ENCODE measurements around the gene SHANK1.
"Not testable (repeated sequence)": the region's sequence is repeated elsewhere in the genome, so short reads cannot be mapped to it uniquely, and the experiment has no call there.

Gene SHANK1

DNA sequence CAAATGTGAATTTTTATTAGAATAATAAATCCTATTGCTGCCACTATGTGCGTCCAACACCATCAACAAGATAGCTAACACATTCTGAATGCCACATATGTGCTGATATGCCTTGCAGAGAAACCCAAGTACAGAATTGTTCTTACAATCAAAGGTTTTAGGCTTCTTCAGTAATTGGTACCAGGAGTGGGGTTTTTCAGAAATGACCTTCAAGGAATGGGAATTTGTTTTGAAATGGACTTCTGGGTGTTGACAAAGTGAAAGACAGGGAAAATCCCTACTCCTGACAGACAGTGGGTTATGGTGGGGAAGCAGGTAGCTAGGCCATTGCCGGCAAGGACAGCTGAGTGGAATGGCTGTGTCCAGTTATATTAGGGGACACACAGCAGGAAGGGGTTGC is 85.6 kb downstream of the SHANK1 start:
- DNase-seq (ENCODE audit: low read depth in 3 of 3) = no peak

GRCh38 chr19:50633359-50633758 is 86.2 kb downstream of the SHANK1 start:
- DNase-seq (ENCODE audit: low read depth in 3 of 3) = no peak

- no peak for DNase-seq (ENCODE audit: low read depth in 3 of 3)
Observed at GRCh38 chr19:50632151-50632835, 87.3 kb downstream of the SHANK1 start.

- DNase-seq (ENCODE audit: low read depth in 3 of 3) = no peak
Observed at GRCh38 chr19:50629801-50630200, 89.8 kb downstream of the SHANK1 start.

GRCh38 chr19:50629194-50629593 is 90.4 kb downstream of the SHANK1 start:
- DNase-seq (ENCODE audit: low read depth in 3 of 3) = no peak

DNA sequence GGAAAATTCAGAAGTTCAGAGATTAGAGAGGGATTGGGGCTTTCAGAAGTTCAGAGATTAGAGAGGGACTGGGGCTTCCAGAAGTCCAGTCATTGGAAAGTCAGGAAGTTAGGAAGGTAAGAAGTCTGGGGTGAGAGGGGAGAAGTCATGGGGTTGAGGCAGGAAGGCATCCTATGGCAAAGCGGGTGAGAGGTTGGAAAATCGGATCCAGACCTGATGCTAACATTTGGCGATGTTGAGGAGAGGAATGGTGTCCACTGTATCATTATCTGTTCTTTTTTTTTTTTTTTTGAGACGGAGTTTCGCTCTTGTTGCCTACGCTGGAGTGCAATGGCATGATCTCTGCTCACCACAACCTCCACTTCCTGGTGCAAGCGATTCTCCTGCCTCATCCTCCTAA is 91.1 kb downstream of the SHANK1 start:
- DNase-seq (ENCODE audit: low read depth in 3 of 3) = no peak

DNA sequence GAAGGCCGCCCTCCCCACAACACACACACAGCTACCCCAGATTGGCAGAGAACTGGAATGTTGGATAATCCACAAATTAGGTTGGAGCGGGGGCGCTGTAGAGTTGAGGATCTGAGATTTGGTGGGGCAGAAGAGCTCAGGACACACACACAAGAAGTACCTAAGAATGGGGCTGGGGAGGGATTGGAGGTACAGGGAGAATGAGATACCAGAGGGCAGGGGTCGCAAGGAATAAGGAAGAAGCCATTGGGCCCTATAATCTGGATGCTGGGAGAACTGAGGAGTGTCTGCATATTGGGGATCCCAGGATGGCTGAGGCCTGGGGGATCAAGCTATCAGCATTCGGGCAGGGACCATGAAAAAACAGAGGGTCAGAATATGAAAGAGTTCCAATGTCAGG is 91.5 kb downstream of the SHANK1 start:
- no peak for DNase-seq (ENCODE audit: low read depth in 3 of 3)

GRCh38 chr19:50626795-50627194 is 92.8 kb downstream of the SHANK1 start:
- DNase-seq (ENCODE audit: low read depth in 3 of 3) = no peak

DNA sequence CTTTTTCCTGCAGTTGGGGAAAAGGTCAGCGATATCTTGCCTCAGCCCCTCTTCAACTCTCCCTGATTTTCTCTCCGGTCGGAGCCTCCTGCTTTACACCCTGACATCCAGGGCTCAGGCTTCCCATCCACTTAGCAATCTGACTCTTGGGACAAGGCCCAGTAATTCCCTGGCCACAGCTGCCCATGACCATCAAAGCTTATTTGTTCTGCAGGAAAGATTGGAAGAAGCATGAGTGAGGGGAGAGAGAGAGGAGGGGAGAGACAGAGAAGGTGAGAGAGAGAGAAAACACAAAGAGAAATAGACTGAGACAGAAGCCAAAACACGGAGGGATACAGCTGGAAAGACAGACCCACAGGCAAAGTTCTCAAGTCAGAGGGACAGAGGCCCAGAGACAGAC is 93.6 kb downstream of the SHANK1 start:
- no peak for DNase-seq (ENCODE audit: low read depth in 3 of 3)

DNA sequence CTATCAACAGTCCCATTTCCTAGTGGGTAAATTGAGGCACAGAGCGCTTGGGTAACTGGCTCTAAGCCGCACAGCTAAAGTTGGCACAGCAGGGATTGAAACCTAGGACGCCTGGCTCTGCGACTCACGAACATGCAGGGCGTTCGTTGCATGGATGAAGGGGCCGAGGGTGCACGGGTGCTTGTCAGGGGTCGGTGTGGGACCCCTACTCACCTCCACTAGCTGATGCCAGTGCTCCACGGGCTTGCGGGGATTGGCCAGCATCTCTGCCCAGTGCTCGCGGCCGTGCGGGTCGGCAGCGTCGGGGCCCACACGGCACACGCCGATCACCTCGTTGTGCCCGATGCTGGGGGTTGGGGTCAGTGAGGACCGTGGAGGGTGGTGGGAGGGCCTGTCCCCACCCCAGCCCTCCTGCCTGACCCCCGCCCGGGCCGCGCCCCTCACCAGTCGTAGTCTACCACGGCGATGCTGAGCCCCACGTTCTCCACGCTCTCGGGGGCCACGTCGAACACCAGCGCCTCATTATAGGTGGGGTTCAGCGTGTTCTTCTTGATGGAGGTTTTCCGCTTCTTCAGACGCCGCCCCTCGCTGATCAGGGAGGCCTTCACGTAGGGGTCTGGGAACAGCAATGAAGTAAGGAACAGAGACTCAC is 94.5 kb downstream of the SHANK1 start:
- DNase-seq (ENCODE audit: low read depth in 3 of 3) = no peak

- DNase-seq (ENCODE audit: low read depth in 3 of 3) = not testable (repeated sequence)
Observed at GRCh38 chr19:50620394-50620906, 99.2 kb downstream of the SHANK1 start.

GRCh38 chr19:50619184-50619583 is 100.4 kb downstream of the SHANK1 start:
- not testable (repeated sequence) for DNase-seq (ENCODE audit: low read depth in 3 of 3)

DNA sequence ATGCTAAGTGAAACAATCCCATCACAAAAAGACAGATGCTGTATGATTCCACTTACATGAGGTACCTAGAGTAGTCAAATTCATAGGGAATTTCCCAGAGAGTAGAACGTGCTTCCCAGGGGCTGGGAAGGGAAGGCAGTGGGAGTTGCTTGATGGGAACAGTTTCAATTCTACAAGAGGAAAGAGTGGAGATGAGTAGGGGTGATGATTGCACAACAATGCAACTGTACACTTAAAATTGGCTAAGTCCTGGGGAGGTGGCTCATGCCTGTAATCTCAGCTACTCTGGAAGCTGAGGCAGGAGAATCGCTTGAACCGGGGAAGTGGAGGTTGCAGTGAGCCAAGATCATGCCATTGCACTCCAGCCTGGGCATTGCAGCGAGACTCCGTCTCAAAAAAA is 101.2 kb downstream of the SHANK1 start:
- not testable (repeated sequence) for DNase-seq (ENCODE audit: low read depth in 3 of 3)

DNA sequence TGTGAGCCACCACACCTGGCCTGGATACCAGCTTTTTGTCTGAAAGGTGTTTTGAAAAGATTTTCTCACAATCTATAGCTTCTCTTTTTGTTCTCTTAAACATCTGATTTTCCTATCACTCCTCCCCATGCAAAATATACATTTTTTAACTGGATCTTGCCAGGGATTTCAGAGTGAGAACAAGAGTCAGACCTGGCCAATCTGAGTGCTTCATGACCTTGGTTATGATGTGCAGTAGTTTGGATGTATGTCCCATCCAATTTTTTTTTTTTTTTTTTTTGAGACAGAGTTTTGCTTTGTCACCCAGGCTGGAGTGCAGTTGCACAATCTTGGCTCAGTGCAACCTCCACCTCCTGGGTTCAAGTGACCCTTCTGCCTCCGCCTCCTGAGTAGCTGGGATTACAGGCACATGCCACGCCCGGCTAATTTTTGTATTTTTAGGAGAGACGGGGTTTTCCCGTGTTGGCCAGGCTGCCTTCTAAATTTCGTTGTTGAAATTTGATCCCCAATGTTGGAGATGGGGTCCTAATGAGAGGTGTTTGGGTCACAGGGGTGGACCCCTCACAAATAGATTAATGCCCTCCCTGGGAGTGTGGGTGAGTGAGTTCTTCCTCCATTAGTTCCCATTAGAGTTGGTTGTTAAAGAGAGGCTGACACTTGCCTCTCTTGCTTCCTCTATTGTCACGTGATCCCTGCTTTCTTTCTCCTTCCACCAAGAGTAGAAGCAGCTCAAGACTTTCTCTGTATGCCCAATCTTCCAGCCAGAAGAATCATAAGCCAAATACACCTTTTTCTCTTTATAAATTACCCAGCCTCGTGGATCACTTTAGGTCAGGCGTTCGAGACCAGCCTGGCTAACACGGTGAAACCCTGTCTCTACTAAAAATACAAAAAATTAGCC is 106.8 kb downstream of the SHANK1 start:
- DNase-seq (ENCODE audit: low read depth in 3 of 3) = not testable (repeated sequence)
